Fibroblast of villous mesenchyme (primary cell): ENCODE results near the gene CFAP45. TPM values are rescaled to one million over a fixed set of nuclear protein-coding genes. Genes with fewer than 3 reads are reported as not detected.

ENCODE experiments used
- DNase-seq: peaks from one replicate; pipeline ENCODE4 v3.0.0-alpha.2; 2010; ENCODE audit warnings: low read depth
- H3K4me3 ChIP-seq: 2 replicates; pipeline ENCODE4 v1.5.1; 2011; ENCODE audit warnings: low read depth, mild to moderate bottlenecking, low read length
- total RNA-seq: library from RNA; depleted of rRNA; stranded (reverse); fragments of >200 nt; gene quantifications from 2 replicates; pipeline ENCODE4 v1.2.3, GENCODE V29; 2012
- TF ChIP-seq, protein P1 (sequence below): IDR thresholded peaks from 2 replicates; pipeline ENCODE4 v1.5.1; 2012; ENCODE audit warnings: low read depth, mild to moderate bottlenecking, low read length; ENCODE audit not compliant: insufficient read depth

The CFAP45 gene
- total RNA-seq, 1 donor: 0.43 TPM

DNA sequence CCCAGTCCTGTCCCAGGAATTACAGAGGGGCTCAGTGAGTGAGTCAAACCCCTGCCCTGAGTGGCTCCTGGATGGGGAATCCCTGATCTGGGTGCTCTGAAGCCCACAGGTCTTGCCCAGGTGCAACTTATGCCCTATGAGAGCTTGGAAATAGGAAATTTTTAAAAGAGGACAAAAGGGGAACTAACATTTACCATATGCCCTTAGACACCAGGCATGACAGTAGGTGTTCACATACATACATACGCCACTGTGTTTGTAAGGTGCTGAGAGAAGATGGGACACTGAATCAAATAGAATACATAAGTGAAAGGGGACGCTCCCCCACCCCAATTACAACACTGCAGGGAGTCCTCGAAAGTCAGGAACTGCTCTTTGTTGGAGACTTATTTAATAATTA lies 1.4 kb downstream of the CFAP45 start:
- TF ChIP-seq, protein P1, sequence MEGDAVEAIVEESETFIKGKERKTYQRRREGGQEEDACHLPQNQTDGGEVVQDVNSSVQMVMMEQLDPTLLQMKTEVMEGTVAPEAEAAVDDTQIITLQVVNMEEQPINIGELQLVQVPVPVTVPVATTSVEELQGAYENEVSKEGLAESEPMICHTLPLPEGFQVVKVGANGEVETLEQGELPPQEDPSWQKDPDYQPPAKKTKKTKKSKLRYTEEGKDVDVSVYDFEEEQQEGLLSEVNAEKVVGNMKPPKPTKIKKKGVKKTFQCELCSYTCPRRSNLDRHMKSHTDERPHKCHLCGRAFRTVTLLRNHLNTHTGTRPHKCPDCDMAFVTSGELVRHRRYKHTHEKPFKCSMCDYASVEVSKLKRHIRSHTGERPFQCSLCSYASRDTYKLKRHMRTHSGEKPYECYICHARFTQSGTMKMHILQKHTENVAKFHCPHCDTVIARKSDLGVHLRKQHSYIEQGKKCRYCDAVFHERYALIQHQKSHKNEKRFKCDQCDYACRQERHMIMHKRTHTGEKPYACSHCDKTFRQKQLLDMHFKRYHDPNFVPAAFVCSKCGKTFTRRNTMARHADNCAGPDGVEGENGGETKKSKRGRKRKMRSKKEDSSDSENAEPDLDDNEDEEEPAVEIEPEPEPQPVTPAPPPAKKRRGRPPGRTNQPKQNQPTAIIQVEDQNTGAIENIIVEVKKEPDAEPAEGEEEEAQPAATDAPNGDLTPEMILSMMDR: no peak
- H3K4me3 ChIP-seq: no peak overlapping the region
- DNase-seq: no peak

DNA sequence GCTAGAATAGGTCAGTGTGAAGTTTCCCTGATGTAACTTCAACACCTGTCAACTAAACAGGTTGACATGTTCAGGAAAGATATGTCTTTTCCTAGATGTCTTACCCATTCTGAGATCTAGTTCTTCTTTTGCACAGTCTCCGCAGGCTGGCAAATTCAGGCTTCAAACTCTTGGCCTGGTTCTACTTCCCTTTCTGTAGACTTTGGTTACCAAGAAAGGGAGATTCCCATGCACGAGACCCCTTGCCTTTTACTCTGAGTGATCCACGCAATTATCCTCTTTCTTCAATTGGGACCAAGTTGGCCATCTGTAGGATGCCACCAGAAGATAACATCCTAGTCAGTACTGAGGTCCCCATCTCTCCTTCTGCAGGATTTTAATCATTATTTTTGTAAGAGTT lies 2.0 kb downstream of the CFAP45 start:
- TF ChIP-seq, protein P1: no peak
- no peak for DNase-seq
- H3K4me3 ChIP-seq: no peak overlapping the region

DNA sequence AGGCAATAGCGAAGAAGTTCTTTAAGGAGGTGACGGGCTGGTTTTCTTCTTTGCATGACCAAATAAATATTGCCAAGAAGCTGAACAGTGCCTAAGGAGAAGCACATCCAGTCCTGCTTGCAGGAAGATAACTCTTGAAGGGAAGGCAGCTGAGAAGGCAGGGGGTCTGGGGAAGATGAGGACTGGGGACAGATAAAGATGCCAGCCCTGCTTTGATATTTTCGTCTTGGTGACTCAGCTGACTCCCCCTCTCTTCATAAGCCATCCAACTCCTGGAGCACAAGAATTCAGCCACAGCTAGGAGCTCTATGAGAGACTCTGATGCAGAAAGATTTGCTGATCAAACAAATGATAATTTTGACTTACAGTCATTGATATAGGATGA lies 3.4 kb downstream of the CFAP45 start:
- TF ChIP-seq, protein P1: no peak
- DNase-seq: no peak
- H3K4me3 ChIP-seq: no peak overlapping the region

DNA sequence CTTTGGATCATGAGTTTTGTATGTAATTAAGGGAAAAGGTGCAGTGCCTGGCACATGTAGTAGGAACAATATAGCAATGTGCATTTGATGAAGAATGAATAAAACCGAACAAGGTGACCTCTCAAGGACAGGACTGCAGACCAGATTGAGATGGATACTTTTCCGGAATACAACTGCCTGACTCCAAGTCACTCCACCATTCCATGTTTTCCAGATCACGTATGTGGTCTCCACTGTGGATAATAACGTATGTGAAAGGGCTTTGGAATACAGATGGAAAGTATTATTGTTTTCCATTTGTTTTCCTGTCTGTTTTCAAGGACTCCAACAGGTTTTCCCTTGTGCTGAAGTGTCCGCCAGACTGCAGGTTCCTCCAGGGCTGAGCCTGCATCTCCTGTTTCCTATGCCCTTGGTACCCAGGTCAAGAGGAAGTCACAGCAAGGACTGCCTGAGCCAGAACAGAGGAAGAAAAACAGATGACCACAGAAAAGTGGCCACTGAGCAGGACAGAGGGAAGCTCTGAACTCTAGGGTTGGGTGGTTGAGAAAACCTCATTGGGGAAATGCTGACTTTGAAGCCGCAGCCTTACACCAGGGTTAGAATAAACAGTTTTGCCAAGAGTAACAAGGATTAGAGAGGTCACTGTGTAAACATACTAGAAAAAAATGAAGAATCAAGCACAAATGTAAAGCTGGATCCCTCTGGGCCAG lies 4.0 kb downstream of the CFAP45 start:
- peak; percentile 38 for DNase-seq
- H3K4me3 ChIP-seq: no peak overlapping the region
- TF ChIP-seq, protein P1: no peak

DNA sequence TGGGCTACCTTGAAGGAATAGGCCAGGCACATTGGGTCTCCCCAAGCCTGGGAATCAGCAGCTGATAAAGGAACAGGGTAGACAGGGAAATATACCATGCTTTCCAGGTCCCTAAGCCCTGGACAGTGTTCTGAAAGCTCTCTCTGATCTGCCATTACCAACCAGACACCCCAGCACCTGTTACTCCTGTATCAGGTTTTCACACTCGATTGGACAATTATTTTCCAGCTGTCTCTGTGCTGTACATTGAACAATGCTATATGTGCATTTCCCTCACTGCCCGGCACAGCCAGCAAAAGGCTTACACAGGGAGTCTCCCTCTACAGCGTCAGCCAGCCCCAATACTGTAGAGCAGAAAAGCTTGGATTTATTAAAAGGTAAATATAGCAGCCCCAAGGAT lies 4.7 kb downstream of the CFAP45 start:
- DNase-seq: no peak
- TF ChIP-seq, protein P1: no peak
- H3K4me3 ChIP-seq: no peak overlapping the region

DNA sequence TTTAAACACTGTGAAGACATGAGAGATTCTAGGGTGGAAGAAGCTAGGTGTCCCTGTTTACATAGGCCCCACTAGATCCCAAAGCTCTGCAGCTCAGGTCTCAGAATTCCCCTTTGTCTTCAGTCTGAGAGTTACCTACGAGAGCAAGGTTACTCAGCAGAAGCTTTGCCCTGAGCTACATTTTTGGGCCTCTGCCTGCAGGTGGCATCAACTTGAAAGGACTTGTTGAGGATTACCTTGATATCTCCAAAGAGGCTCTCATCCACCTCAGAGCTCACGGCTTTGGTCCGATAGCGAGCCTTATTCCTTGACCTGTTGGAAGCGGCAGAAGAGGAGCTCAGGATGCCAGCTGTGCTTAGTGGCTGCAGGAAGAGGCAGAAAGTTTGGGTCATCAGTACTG lies 7.0 kb downstream of the CFAP45 start:
- TF ChIP-seq, protein P1: no peak
- no peak overlapping the region for H3K4me3 ChIP-seq
- DNase-seq: no peak
